Middle frontal gyrus (tissue), 1 donor: ENCODE measurements around the gene LANCL2.
A peak's percentile ranks its signal among the peaks of the same experiment; 100 is the strongest.

Source experiments
- DNase-seq: peaks from one replicate; pipeline ENCODE4 v3.0.0-alpha.2; 2015; ENCODE audit warnings: low spot score; ENCODE audit errors: extremely low spot score

The LANCL2 gene

DNA sequence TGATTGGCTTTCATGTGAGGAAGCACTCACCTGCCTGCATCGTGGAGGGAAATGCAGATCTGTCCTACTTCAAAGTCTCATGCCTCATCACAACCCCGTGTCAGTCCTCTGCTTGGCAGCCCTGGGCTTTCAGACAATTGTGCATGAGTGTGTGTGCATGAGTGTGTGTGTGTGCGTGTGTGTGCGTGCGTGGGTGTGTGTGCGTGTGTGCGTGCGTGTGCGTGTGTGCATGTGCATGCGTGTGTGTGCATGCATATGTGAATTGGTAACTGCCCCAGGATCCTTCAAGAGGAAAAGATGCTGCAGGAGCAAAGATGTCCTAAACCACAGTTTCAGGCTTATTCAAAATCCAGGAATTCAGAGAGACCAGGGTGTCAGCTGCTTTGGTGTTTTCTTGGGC, 71.3 kb downstream of the LANCL2 start:
- DNase-seq = no peak

DNA sequence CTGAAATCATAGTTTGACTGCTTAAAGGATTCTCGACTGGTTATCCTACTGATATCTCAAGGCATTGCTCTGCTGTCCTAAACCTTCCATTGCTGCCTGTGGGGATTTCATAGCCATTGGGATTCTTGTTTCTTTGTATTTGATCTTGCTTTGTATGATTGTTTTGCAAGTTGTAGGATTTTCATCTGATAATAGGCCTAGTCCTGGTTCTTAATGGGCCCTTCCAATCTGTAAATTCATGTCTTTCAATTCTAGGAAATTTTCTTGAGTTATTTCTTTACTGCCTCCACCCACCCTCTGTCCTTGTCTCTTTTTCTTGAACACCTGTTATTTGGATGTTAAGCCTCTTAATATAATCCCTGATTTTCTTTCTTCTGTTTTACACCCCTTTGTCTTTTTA, 72.2 kb downstream of the LANCL2 start:
- DNase-seq = no peak

DNA sequence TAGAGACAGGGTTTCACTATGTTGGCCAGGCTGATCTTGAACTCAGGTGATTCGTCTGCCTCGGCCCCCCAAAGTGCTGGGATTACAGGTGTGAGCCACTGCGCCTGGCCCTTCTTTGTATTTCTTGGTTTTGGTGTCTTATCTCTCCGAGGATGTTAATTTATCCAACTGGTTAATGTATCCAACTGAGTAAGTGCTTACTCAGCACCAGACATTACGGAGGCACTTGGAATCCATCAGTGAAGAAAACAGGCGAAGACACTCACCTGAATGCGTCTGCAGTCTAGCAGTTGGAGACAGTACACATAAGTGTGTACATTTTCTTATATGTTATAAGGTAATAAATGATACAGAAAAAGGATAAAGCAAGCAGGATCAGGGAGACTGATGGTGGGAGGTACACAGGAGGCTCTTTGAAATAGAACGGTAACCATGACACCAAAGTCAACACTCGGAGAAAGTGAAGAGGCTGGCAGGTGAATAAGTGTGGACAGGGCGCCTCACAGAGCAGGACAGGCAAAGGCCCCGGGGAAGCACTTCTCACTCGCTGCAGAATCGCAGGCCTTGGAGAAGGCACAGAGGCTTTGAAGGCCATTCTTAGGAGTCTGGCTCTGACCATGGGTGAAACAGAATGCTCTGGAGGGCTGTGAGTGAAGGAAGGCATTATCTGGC, 73.1 kb downstream of the LANCL2 start:
- DNase-seq = no peak

DNA sequence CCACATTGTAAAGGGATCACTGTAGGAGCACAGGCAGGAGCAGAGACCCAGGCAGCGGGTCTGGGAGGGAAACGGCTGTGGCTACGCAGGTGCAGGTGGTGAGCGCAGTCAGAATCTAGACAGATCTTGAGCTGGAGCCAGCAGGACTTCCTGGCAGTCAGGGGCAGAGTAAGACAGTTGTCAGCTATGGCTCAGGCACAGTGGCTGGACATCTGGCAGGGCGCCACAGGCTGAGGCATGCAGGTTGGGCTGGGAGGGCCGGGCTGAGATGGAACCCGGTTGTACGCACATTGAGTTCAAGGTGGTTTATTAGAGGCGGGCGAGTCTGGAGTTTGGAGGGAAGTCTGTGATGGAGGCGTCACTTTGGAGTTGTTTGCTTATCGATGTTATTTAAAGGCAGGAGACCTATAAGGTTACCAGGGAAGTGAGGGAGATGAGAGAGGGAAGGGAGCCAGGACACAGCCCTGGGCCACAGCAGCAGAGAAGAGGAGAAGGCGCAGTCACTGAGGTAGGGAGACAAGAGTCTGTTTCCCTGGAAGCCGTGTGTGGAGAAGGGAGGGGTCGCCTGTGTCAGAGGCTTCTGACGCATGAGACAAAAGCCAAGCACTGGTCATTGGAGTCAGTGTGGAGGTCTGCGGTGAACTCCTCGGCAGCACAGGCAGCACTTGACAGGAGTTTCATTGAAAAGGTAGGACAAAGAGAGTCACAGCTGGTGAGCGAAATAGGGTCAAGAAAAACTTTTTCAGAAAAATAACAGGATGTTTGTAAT, 73.8 kb downstream of the LANCL2 start:
- DNase-seq = no peak

DNA sequence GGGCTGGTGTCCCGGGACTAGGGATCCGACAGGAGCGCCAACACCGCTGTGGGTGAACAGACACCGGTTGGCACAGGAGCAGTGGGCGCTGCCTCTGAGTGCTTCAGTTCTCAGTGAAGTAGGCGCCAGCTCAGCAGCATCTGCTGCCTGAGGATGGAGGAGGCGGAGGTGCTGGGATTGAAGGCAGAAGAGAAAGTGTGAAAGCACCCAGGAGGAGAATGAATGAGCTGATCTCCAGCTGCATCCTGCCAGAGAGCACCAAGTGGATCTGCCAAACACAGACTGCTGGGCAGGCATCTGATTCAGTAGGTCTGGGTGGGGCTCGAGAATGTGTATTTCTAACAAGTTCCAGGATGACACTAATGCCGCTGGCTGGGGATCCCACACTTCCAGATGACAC, 74.5 kb downstream of the LANCL2 start:
- peak; percentile 52 for DNase-seq

DNA sequence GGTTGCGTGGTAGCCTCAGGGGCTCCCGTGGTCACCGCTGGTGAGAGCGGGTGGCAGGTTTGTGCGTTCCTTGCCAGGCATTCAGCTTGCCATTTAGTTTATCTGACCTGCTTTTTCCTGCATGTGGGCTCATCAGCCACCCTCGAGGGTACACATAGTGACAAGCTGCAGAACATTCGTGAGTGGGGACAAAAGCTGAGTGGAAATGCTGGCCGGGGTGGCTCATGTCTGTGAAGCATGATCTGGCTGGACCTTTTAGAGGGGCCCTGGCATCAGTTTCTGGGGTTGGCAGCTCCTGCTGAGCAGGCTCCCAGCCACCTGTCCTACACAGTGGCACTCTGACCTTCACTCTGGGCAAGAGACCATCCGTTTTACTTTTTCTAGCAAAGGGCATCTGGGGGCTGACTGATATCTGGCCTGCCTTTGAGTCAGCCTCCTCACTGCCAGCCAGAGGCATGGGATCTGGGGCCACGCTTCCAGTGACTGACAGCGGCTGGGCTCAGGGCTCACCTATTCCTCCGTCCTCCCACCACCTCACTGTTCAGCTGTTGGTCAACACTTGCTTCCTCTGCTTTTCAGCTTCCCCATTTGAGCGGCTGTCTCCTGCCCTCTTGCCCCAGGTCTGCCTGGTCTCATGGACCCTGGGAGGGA, 75.0 kb downstream of the LANCL2 start:
- DNase-seq = no peak

DNA sequence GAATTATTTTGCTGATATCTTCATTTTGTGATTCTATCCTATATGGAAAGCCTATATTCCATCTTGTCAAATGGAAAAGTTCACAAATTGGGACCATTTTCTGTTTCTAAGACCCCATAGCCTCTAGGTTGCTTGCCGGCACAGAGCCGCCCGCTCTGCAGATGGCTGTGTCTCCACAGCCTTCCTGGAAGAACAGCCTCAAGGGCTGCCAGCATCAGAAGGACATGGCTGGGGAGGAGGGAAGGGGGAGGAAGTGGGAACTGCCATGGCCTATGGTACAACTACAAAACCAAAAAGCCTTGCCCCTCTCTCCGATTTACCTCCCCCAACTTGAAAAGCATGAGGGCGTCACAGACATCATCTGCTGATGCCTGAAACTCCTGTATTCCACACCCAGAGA, 75.9 kb downstream of the LANCL2 start:
- DNase-seq = no peak

DNA sequence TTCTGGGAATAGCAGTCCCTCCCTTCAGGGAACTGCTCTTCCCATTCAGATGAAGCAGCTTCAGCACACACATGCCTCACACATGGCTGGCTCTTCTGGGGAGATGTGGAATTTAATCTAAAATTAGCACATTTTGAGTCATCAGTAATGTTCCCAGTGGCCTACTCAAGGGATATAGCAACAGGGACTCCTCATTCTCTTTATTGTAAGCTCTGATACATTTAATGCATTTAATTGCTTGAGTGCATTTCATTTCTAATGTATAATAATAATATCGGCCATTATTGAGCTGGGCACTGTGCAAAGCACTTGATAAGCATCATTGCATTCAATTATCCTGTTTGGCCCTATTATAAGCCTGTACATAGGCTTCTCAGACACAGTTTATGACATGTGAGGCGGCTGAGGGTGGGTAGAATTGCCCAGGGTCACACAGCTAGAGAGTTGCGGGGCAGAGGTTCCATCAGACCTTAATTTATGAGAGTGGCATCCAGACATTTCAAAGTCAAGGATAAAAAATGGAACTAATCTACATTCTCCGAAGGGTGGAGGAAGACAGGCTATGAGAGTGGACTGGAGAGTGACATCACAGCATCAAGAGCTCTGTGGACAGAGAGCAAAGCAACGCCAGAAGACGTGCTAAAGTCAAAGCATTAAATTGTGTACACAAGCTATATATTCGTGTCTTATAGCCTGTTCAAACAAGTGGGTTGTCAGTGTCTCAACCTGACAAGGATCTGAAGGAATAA, 76.8 kb downstream of the LANCL2 start:
- DNase-seq = no peak

DNA sequence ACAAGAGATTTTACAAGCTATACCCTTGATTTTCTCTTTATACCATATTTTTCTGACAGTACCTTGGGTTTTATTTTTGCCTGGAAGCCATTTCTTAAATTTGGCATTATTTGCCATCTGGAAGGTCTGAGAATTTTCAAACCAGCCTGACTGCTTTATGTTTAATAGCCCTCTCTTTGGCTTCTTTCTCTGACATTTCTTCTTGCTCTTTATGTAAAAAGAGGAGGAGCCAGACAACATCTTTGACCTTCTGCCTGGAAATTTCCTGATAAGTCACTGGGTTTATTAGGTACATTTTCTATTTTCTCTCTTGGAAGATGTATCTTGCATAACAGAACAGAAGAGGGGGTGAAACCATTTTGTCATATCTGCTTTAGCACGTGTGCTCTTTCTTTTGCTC, 79.6 kb downstream of the LANCL2 start:
- no peak for DNase-seq

DNA sequence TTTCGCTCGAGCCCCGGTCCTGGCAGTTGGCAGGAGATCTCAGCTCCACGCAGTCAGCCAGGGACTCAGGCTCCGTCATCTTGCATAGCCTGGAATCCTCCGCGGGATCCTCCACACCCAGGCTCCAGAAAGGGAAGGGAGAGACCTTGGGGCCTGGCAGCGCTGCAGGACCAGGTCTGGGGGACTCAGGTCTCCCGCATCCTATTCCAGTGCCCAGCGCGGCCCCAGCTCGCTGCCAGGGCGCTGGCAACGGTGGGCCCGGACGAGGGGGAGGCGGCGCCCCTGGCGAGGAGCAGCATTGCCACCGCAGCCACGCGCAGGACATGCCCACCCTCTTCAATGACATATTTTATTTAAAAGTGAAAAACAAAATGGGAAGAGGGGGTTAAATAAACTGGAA, 83.4 kb downstream of the LANCL2 start:
- no peak for DNase-seq

DNA sequence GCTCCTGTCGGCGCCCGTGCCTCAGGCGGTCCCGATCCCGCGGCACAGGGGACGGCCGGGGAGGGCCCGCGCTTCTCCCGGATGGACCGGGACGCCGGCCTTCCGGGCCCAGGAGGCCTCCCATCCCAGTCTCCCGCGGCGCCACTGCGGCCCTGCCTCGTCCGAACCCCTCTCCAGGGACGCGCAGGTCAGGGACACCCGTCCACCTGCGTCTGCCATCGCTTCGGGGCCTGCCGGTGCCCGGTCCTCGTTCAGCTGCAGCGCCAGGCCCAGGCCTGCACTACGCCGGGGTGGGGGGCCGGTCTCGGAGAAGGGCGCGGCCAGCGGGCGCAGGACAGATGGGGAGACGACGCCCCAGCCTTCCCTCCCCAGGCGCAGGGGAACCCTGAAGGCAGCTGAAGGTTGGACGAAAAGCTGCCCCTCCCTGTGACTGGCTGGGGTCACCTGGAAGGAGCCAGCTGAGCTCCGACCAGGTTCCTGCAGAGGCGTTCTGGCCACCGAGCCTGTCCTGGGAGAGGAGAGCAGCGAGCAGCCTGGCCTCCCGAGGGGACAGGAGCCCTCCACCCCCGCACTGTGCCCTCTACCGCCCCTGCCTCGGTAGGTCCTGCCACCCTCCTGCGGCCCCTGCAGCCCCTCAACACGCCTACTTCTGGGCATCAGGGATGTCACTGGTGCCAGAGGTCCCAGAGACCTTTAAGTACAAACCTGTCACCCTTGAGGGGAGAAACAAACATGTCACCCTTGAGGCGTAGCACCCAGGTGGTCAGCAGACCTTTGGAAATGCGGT, 84.3 kb downstream of the LANCL2 start:
- no peak for DNase-seq

DNA sequence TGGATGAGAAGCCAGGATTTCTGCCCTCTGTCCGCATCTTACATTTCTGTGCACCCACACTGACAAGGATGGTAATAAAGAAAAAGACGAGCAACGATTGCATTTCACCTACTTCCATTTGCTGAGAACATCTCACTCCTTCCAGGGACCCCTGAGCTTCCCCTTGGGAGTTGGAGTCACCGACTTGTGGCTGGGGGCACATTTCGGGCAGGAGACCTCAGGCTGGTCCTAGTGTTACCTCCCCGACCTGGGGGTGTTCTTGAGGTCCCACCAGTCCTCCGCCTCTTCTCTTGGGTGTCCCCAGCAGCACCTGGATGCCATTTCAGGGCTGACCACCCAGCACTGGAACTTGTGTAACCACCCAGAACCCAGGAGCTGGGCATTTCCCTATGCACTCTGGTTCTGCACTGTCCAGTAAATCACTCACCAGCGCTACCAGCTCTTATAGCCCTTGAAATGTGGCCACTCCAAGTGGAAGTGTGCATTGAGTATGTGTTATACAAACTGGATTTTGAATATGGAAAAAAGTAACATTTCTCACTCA, 84.9 kb downstream of the LANCL2 start:
- DNase-seq = no peak

DNA sequence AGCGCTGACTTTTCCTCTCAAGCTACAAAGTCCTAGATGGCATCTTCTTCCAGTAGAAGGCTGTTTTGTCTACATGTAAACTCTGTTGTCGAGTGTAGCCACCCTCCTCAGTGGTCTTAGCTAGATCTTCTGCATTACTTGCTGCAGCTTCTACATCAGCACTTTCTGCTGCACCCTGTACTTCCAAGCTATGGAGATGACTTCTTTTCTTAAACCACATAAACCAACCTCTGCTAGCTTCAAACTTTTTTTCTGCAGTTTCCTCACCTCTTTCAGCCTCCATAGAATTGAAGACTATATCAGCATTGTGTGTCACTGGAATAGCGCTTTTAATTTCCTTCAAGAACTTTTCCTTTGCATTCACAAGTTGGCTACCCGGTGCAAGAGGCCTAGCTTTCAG, 87.8 kb downstream of the LANCL2 start:
- no peak for DNase-seq

DNA sequence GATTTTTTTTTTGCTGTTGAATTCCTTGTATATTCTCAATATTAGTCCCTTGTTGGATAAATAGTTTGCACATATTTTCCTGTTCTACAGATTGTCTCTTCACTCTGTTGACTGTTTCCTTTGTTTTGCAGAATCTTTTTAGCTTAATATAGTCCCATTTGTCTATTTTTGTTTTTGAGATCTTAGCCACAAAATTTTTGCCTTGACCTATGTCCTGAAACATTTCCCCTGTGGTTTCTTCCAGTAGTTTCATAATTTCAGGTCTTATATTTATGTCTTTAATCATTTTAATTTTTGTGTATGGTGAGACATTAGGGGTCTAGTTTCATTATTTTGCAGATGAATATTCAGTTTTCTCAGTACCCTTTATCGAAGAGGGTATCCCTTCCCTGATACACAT, 92.7 kb downstream of the LANCL2 start:
- no peak for DNase-seq

DNA sequence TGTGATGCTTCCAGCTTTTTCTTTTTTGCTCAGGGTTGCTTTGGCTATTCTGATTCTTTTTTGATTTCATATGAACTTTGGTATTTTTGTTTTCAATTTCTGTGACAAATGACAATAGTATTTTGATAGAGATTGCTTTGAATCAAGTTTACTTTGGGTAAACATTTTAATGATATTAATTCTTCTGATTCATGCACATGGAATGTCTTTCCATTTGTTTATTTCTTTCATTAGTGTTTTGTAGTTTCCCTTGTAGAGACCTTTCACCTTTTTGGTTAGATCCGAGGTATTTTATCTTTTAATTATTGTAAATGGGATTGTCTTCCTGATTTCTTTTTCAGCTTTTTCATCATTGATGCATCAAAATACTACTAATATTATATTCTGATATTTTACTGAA, 93.2 kb downstream of the LANCL2 start:
- DNase-seq = no peak

DNA sequence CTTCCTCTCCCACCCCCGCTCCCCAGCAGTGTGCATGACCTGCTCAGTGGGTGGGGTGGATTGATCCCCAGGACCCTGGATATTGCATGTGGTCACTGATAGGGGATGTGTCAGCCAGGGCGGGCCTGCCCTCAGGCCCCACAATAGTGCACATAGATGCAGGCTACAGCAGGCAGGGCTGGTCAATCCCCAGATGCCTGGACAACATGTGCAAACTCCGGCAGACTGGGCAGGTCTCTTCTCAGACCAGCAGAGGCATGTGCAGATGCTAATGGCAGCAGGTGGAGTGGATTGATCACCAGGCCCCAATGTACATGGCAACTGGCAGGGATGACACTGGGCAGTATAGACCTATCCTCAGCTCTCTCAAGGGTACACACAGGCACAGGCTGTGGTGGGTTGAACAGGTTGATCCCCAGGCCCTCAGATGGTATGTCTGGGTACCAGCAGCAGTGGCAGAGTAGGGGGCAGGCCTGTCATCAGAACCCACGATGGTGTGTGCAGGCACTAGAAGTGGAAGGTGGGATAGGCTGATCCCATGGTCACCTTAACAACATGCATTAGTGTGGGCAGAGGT, 98.6 kb downstream of the LANCL2 start:
- DNase-seq = no peak

DNA sequence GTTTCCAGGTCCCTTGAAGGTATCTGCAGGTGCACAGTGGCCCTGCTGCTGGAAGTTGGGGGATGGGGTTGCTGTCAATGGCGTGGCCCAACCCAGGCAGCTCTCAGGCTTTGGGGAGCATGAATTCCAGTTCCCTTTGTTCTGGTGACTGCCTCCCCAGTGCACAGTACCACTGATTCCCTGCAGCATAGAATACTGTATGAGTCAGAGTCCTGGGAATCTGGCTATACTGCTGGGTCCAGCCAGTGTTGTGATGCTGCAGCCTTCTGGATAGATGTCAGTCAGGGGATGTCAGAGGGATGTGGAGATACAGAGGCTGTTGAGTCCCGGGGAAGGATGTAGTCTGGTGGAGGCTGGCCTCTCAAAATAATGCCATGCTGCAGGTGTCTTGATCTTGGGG, 99.3 kb downstream of the LANCL2 start:
- no peak for DNase-seq

DNA sequence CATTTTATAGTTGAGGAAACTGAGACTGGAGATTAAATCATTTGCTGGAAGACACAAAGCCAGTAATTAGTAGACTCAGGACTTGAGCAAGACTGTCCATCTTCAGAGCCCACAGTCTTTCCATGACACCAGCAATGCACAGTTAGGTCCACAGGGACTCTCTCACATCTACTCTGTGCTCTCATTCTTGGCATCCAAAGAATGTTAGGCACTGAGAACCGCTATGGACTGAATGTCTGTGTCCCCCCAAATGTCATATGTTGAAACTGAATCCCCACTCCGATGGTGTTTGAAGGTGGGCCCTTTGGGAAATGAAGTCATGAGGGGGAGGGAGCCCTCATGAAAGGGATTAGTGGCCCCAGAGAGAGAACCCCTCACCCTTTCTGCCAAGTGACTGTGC, 100.6 kb downstream of the LANCL2 start:
- no peak for DNase-seq

DNA sequence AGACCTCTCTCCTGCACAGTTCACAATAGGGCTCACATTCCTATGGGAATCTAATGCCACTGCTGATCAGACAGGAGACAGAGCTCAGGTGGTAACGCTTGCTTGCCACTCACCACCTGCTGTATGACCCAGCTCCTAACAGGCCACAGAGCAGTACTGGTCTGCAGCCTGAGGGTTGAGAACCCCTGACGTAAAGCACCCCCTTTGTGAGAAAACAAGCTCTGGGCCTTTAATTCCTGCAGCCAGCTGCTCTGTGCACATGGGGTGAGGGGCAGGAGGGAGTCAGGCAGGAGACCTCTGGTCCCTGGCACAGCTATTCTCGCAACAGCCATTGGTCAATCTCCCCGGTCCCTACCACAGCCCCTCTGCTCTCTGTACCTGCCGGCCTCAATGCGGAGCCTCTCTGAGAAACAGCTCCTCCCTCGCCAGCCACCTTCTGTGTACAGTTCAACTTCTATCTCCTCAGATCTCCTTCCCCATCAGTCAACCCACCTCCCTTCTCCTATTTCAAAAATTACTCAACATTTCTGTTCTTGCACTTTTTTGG, 102.0 kb downstream of the LANCL2 start:
- no peak for DNase-seq

DNA sequence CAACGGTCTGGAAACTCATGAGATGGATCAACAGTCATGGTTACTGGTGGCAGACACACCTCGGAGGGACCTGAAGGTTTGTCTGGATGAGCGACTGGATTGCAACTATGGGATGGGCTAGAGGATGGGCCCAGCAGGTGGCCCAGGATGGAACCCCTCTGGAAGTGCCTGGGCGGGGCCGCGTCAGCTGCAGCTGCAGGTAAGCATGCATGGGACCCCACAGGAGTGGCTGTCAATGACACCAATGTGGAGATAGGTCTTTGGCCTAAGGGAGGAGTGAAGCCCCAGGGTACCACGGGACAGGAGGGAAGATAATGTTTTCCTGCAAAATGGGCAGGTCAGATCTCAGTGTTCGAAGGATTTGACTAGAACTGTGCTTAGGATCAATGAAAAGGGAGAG, 103.4 kb downstream of the LANCL2 start:
- DNase-seq = no peak
